Glomerular visceral epithelial cell (primary cell): ENCODE results near the gene ATXN1.

Experiments used
- DNase-seq: peaks from one replicate; pipeline ENCODE4 v3.0.0-alpha.2; 2016; ENCODE audit errors: extremely low spot score

ATXN1 gene

DNA sequence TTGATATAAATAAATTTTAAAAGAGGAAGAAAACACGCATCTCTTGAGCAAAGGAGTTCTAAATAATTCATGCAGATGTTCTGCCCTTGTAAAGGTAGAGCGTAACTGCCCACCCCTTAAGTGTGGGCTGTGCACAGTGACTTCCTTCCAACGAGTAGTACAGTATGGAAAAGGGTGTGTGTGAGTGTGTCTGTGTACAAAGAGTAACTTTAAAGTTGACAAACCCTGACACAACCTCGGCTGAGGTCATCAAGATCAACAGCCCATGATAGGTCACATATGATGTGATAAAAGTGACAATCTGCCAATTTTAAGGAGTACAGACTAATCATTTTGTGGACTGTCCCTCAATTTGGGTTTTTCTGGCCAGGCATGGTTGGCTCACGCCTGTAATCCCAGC is 225.7 kb downstream of the ATXN1 start:
- DNase-seq = no peak

DNA sequence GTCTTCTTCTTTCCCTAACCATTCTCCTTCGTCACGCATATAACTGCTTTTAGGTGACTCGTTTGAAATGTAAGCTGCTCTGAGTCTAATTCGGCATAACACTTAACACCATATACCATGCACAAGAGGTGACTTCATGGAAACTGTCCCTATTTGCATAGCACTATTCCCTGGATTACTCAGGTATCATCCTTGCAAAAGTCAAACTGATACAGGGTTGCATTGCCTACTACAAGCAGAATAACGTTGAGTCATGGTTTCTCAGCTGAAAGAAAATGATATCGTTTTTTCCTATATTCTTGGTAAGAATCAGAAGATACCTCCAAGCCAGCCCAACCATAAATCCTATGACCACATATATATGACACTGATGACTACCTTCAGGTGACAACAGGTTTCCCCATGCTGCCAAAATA is 227.5 kb downstream of the ATXN1 start:
- no peak for DNase-seq

DNA sequence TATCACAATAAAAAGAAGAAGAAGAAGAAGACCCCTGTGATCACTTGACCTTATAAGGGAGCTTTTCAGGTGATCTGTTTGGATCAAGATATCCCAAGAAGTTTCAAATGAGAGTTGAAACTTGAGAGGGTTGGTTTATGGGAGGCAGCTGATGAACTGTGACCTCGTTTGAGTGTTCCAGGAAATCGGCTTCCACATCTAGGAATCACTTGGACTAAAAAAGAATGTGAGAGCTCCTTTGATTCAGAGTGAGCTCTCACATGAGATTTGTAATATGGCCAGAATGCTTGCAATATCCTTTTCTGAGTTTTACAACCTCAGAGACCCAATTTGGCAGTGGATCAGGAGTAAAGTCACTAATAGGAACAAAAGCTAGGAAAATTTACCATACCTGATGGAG is 228.1 kb downstream of the ATXN1 start:
- no peak for DNase-seq

DNA sequence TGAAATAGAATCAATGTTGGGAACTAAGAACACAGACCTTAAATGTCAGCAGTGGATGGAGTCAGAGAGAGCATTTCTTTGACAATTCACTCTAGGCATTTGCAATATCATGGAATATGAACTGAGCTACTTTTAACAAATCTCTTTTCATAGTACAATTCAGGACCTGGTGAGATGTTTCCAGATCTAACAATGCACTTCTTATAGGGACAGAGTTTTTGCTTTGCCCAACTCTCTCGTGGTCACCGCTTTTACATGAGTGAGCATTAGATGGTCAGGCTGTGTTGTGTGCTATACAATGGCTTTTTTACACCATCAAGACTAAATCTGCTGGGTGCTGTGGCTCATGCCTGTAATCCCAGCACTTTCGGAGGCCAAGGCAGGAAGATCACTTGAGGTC is 233.6 kb downstream of the ATXN1 start:
- no peak for DNase-seq

DNA sequence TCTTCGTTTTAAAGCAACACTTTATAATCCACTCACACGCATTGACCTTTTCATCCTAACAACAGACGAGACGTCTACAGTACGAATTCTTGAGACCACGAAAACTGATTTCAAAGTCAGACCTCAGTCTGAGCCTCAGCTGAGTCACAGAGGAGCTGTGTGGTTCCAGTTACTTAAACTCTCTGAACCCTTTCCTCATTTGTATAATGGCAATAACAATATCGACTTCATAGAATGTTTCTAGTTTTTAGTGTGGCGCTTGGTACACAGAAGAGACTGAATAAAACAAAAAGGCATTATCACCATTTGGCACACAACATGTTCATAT is 236.9 kb downstream of the ATXN1 start:
- DNase-seq = peak; percentile 40

DNA sequence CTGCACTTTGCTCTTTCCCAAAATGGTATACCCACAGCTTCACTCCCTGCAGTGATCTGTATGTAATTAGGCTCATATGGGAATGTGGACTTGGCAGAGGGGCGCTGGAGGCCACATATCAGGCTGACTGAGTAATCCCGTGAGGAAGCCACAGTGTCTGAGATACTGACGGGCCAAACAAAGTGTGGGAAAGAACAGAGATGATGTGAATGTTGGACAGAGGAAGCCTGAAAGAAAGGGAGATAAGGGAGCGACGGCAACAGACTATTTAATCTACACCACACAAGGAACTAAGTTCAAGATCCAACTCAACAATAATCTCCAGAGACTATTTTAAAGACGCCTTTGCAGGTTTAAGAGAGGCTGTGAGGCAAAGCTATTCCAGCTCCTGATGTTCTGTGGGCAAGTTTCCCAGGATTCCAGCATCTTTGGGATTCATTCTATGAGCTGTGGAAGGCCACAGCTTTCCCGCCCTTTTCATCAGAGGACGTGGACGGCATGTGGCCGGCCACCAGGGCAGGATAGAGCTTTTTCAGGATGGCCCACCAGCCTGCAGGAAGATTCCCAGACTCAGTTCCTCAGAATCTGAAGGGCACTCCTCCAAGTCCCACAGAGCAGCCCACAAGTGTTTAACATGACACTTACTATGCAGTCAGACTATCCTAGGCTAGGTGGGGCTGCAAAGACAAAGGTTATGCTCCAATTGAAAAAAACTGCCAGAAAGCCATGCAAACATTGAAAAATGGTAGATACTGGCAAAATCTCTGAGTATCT is 237.5 kb downstream of the ATXN1 start:
- DNase-seq = peak; percentile 60

DNA sequence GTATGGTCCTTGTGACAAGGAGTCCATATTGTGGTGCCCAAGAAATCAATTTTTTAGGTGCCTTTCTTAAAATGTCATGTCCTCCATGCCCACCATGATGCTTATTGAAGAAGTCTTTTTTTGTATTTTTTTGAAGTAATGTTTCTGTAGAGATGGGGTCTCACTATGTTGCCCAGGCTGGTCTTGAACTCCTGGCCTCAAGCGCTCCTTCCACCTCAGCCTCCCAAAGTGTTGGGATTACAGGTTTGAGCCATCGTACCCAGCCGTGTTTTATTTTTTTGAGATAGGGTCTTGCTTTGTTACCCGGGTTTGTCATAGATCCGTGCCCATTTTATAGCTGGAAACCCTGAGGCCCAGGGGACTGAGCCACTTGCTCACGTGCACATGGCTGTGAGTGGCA is 238.3 kb downstream of the ATXN1 start:
- no peak for DNase-seq

DNA sequence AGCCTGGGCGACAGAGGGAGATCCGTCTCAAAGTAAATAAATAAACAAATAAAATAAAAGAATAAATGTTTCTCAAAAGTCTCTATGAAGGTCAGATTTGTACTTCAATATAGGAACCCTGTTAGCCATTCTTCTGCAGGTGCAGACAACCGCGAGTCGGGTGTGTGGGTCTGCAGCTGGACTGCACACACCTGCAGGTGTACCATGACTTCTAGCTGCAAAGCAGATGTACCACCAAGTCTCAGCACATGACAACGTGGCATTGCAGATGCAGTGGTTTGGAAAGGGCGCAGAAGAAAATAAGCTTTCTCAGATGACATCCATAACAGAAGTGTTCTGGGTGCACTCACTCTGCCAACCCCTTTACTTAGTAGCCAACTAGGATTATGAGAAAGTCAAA is 239.7 kb downstream of the ATXN1 start:
- DNase-seq = no peak

DNA sequence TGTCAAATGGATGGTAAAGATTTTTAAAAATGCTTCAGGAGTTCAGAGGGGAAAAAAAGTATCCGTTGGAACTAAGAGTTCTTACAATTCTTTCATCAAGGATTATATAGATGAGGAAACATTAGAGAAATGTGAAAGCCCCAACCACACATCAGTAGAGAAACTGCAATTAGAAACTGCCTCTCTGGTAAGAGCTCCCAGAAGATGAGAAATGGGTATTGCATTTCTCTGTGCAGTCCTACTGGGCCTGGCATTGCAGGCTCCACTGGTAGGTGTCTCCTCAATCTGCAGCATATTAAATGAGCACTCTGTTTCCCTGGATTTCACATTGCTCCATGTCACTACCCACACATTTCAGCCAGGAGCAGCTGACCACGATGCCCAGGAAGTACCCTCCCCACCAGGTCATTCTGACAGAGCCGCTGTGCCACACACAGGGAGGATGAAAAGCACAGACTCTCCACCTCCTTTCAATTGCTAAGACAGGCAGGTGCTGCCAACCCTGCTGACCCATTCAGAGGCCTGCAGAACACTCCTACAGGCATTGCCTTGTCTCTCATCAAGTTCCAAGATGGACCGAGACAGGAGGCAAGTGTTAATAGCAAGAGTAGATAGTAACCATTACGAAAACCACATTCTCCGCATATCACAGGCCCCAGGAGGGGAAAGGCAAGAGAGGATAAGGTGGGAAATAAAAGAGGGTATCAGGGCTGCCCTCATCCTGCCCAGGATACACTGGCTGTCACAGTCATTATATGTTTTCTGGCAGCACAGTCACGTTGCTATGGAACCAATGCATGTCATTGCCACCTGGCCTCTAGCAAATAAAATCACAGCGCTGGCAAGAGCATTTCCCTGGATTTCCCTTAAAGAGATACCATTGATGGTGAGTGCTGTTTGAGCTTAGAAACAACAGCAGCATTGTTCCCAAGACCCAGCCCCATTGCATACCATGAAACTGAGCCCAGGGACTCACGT is 241.7 kb downstream of the ATXN1 start:
- no peak for DNase-seq

DNA sequence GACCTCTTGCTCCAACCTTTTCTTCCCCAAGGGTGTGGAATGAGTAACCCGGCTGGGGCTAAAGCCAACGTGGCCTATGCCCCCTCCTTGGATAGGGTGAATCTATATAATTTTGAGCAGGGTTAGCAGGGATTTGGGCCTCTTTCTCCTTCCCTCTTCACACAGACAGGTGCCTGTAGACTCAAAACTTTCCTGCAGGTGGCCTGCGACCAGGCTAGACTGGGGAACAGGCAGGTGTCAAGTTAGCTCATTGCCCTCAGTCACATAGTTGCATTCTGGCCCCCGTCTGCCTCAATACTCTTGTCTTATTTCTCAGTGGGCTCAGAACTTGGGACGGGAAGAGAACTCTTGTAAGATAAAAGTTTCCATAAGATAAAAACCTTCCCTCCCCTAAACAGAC is 243.0 kb downstream of the ATXN1 start:
- DNase-seq = no peak

DNA sequence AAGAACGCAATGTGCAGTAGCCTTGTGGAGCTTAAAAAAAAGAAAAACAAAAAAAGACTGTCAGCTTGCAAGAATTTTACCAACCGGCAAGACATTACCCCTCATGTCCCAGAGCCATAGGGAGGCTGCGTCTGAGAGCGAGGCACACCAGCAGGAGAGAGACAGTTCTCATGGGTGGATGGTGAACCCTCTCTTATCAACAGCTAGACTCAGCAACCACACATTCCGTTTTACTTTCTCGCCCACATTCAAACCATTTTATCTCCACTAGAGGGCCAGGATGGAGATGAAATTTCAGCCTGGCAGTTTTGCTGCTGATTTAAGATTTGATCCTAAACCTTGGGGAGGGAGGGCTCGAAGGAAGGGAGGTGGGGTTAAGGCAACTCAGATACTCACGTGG is 247.0 kb downstream of the ATXN1 start:
- peak; percentile 24 for DNase-seq

DNA sequence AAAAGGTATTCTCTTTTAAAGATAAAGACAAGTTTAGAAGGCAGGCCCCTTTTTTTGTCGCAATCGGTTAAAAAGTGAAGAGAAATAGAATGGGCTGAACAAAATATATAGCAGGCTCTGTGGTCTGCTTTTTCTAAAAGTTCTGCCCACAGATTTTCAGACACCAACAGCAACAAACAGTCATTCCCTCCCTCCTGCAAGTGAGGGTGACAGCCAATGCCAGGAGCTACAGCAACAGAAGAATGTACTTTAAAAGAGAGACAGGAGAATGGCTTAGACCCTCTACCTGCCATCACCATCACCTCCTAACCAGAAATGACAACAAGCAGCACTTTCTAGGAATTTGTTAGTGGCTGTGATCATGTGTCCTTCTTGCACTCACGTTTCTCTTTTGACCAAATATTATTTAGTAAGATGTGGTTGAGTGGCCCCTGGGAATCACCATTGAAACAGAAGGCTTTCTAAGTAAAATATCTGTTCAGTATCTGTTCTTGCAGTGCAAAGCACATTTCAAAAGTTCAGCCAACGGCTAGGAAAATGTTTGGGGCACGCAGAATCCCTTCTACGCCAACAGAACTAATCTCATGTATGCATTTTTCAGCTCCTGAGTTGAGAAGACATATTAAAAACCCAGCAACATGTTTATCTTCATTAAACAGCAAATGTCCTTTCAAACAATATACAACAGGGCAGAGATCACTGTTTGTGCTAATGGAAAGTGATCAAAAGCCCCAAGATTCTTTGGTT is 248.5 kb downstream of the ATXN1 start:
- DNase-seq = no peak

DNA sequence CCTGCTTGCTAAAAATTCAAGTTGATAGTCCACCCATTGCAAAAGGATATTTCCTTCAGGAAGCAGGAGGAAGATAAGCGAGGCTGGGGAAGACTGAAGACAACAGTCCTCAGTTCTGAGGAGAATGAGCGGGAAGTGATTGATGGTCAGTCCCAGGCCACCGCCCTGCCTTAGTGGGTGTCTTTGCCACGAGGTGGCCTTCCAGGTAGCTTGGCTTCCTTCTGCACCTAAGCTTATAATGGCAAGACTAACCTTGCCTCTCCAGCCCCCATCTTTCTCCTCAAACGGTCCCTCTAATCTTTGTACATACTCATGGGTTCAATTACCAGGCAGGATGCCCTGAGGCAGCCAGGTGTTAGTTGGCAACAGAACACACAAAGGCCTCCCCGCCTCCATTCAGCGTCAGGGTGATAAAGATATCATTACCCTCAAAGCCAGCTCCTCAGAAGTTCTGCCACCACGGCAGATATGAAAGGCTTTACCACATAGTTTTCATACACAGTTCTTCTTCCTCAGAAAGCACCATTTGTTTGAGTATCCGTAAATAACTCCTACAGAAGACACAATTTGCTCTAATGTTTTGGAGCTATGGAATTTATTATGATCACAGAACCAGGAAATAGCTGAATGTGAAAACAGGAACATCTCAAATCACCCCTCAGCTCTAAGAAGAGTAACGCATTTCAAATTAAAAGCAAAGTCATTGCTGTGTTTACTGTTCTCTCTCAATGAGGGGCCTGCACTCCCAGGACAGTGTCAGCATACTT is 249.4 kb downstream of the ATXN1 start:
- DNase-seq = no peak

DNA sequence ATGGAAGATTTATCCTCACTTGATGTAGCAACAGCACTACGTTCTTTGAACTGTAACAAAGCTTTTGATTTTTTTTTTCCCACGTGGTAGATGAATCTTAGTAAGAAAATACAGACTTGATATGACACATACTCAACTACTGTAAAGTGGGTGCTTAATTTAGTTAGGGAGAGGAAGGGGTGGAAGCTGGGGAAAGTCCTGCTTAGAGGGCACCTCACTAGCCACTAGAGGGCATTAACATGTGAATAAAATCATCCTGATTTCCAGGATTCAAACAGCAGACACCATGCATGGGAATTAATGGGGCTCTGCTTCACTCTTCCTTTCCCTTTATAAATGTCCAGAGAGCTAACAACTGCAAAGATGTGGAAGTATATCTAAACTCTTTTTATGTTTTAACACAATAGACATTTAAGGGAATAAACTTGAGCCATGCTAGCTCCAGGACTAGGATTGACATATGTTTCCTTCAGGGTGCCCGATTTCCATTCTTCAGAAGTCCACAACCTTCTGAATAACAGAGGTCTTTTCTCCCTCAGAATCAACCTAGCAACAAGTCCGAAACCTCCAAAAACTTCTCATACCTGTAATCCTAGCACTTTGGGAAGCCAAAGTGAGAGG is 250.1 kb downstream of the ATXN1 start:
- DNase-seq = peak; percentile 47

DNA sequence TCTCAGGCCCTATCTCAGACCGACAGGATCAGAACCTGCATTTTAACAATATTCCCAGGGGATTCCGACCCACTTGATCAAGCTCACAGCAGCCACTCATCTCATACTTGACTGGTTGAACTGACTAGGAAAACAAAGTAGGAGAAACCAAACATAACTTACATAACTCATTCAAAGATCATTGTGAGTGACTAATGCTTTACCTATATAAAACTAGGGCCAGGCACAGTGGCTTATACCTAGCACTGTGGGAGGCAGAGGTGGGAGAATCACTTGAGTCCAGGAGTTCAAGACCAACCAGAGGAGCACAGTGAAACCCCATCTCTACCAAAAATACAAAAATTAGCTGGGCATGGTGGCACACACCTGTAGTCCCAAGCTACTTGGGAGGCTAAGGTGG is 251.0 kb downstream of the ATXN1 start:
- no peak for DNase-seq

DNA sequence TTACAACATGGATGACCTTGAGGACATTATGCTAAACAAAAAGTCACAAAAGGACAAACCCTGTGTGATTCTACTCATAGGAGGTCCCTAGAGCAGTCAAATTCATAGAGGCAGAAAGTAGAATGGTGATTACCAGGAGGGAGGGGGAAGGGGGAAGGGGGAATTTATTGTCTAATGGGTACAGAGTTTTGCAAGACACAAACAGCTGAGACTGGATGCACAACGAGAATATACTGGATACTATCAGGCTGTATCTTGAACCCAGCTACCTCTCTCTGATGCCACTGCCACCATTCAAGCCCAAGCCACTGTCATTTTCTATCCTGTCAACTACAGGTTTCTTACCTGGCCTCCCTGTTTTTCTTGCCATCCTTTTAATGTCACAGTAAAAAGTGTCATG is 252.3 kb downstream of the ATXN1 start:
- no peak for DNase-seq

DNA sequence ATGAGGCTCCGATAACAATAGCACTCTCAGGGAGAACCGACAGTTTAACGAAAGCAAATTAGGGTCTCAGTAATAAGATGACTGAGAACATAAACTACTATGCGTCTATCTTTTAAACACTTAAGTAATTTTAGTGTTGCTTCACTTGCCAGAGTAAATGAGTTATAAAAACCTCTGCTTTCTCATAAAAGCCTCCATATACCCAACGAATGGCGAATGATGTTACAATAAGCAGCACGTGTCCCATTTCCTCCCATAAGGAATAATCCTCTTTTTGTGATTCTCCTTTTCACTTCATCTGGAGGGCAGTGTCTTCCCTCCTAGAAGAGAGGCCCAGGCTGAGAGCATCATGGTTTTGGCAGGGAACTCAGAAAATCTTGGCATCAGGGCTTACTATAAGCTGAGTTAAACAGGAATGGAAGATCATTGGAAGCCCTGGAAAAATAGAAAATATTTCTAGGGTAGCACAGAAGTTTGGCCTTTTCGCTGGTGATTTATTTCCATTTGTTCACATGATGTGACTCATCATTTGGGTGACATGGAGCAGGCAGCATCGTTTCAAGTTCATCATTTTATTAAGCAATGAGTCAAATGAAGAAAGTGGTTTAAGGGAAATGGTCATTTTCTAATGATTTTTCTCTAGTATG is 255.4 kb downstream of the ATXN1 start:
- no peak for DNase-seq

DNA sequence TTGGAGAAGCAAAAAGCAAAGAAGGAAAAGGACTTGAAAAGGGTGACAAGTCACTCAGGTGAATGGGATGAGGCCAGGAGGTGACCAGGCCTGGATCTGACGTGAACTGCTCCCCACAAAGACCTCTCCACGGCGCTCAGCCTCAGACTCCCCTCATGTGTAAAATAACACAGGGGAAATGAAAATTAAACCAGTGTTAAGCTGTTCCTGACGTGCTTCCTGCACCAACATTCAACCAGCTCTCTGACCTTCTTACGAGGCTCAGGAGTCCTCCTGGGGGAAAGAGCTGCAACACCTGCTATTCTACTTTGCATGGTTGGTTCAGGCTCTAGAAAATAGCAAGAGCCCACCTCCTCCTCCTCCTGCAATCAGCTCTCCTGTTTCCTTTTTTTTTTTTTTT is 256.7 kb downstream of the ATXN1 start:
- no peak for DNase-seq

DNA sequence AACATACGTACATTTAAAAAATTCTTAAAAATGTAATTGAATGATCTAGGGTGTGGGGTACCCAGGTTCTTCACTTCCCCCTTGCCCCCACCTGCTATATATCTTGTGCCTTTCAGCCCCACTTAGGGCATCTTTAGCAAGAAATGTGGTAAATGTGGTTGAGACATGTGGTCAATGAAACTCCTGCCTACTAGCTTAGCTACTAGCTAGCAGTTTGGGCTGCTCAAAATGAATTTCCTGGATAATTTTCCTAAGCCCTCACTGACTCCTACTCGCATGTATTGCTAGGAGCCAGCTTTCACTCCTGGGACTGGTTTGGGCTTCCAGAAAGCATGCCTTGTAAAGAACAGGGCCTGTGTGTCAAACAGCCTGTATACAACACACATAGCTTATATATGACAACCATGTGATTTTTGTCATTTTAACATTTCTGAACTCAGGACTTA is 257.3 kb downstream of the ATXN1 start:
- DNase-seq = peak; percentile 8

DNA sequence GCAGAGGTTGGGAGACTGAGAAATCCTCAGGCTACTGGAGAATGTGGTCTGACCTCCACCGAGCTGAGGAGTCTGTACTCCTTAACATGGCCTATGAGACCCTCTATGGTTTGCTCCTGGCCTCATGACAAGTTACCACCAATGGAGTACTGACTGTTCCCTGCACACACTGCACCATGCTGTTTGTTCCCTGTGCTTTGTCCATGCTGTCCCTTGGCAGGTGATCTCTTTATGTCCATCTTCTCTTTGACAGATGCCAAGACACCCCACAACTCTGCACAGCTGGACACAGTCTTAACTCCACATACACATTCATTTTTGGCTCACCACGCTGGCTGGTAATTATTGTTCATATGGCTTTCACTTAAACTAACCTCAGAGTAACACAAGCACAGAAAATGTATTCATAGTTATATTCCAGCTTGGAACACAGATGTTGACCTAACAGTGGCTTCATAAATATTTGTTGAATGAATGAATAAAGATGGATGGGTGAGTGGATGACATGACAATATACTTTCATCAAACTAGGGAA is 258.0 kb downstream of the ATXN1 start:
- no peak for DNase-seq
